Activated naive CD4-positive, alpha-beta T cell treated with anti-CD3 and anti-CD28 coated beads, Interleukin-2, amount 10 ng/mL, durations not matched to agents 7 days and 5 days (primary cell): Measurements from ENCODE around the gene METTL24.

Experiments
- CTCF ChIA-PET: fragments of 350-600 bp; sonication (Branson Sonifier 250); formaldehyde crosslinking; loops from one replicate; lab custom pipeline; 2021; ENCODE audit warnings: antibody characterized with exemption; lab: Charles Lee
- DNase-seq: peaks from one replicate; pipeline ENCODE4 v3.0.0-alpha.2; 2020
- H3K27ac Mint-ChIP-seq: one replicate; pipeline ENCODE4 v1.8.0; 2021; ENCODE audit warnings: mild to moderate bottlenecking, moderate library complexity, mixed read lengths
- H3K27me3 Mint-ChIP-seq: one replicate; pipeline ENCODE4 v1.8.0; 2021; ENCODE audit warnings: mild to moderate bottlenecking, mixed read lengths
- H3K36me3 Mint-ChIP-seq: one replicate; pipeline ENCODE4 v1.8.0; 2021; ENCODE audit warnings: mixed read lengths
- H3K4me1 Mint-ChIP-seq: one replicate; pipeline ENCODE4 v1.8.0; 2021; ENCODE audit warnings: mixed read lengths
- H3K4me3 Mint-ChIP-seq: one replicate; pipeline ENCODE4 v1.8.0; 2021; ENCODE audit warnings: mild to moderate bottlenecking, moderate library complexity, mixed read lengths
- H3K9me3 Mint-ChIP-seq: one replicate; pipeline ENCODE4 v1.8.0; 2021; ENCODE audit warnings: mixed read lengths

Gene METTL24

DNA sequence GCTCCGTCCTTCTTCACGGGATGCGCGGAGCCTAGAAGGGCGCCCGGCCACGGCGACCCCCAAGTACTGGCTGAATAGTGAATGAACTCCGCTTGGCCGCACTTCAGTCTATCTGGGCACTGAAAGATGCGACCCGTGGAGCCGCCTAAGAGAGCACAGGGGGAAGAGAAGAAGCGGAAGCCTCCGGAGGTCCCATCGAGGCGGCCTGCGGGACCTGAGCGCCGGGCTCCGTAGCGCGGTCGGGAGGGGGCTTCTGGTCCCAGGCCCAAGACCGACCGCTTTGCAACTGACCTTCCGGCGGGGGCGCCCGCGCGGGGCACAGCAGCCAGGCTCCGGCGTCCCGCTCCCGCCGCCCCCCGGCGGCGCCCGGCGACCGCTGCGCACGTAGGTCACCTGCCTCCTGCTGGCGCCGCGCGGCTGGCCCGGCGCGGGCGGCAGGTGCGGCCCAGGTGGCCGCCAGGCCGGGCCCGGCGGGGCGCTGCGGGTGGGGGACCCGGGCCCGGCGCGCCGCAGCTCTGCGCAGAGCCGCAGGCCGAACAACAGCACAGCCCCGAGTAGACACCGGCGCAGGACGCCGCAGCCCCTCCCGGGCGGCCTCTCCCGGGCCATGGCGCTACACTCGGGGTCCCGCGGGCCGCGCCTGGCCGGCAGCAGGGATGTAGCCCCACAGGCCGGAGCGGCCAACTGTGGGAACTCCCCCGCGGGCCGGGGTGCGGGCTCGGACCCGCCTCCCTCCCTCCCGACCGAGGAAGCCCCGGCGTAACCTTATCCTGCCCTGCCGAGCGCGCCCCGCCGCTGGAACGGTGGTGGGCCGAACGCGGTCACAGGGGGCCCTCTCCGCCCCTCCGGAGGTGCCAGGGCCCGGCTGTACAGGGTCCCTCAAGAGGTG is at the start of gene METTL24:
TSS of gene METTL24 (minus strand) at position 686 of the 889 bp plus-strand sequence. CDS start at position 609, 77 bp downstream.
- peaks cover 49% of the 10 kb centered on the region for H3K27me3 Mint-ChIP-seq
- peak within 1 kb of the TSS; percentile 67 for H3K4me3 Mint-ChIP-seq
- H3K9me3 Mint-ChIP-seq = no peaks in the 10 kb centered on the region
- DNase-seq = peak; percentile 21
- CTCF ChIA-PET = interaction anchor here (1.0 kb wide), 1 partner anchor 9 kb away, joined by 3 read pairs; no protein-coding TSS in a partner anchor
- no peaks in the 10 kb centered on the region for H3K36me3 Mint-ChIP-seq
- no peak within 1 kb of the TSS for H3K27ac Mint-ChIP-seq
- H3K4me1 Mint-ChIP-seq = peaks cover 11% of the 10 kb centered on the region

- peaks cover 13% of the 10 kb centered on the region for H3K27me3 Mint-ChIP-seq
- CTCF ChIA-PET = interaction anchor here (1.0 kb wide), 1 partner anchor 364 kb away, joined by 3 read pairs; no protein-coding TSS in a partner anchor
- no peak overlapping the region for H3K4me3 Mint-ChIP-seq
- no peaks in the 10 kb centered on the region for H3K9me3 Mint-ChIP-seq
- H3K4me1 Mint-ChIP-seq = no peaks in the 10 kb centered on the region
- no peaks in the 10 kb centered on the region for H3K36me3 Mint-ChIP-seq
- no peak overlapping the region for H3K27ac Mint-ChIP-seq
- no peak for DNase-seq
Measured at GRCh38 chr6:110404607-110405006, 46.5 kb upstream of the METTL24 start.

DNA sequence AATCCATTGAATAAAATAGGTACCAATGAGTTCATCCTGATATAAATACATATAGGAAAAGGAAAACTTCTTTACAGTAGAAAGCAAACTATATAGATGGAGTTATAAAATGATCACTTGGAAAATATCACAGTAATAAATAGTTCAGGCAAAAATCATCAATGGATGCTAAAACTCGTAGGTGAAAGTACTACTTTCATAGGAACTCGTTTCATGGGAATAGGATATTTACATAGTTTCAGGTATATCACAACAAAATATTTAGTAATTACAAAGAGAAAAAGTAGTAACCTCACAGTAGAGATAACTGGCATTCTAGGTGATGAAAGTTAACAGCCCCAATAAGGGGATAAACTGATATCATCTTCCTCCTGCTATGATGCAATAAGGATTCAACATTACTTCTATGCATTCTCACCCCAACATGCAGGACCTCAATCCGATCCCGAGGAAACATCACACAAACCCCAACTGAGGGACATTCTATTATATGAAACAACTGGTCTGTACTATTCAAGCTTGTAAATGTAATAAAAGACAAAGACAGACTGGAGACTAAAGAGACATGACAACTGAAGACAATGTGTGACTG is 43.5 kb upstream of the METTL24 start:
- CTCF ChIA-PET = interaction anchor here (1.7 kb wide), 1 partner anchor 10 kb away, joined by 4 read pairs; no protein-coding TSS in a partner anchor
- DNase-seq = no peak
- Mint-ChIP-seq H3K27ac (no peak overlapping the region), H3K4me3 (no peak overlapping the region), H3K36me3 (no peaks in the 10 kb centered on the region), H3K9me3 (no peaks in the 10 kb centered on the region), H3K27me3 (peaks cover 16% of the 10 kb centered on the region), H3K4me1 (peaks cover 3% of the 10 kb centered on the region)

DNA sequence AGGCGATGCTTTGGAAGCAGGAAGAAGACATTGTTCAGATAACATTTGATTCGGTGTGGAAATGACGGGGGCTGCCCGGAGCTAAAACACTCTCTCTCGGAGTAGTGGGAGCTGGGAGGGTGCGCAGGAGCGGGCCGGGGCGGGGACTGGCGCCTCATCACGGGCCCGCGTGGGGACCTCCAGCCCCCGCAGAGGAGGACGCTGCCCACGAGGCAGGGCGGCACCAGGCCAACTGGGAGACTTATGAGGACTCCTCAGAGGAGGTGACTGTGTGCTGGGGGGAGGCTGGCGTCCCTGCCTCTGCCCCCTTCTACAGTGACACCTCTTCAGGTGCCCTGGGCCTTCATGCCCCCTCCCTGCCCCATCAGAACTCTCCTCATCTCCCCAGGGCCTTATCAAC is 42.1 kb upstream of the METTL24 start:
- Mint-ChIP-seq H3K4me1 (peaks cover 3% of the 10 kb centered on the region), H3K4me3 (no peak overlapping the region), H3K27me3 (peaks cover 22% of the 10 kb centered on the region), H3K27ac (no peak overlapping the region), H3K9me3 (no peaks in the 10 kb centered on the region), H3K36me3 (no peaks in the 10 kb centered on the region)
- CTCF ChIA-PET = no interaction called here
- no peak for DNase-seq

DNA sequence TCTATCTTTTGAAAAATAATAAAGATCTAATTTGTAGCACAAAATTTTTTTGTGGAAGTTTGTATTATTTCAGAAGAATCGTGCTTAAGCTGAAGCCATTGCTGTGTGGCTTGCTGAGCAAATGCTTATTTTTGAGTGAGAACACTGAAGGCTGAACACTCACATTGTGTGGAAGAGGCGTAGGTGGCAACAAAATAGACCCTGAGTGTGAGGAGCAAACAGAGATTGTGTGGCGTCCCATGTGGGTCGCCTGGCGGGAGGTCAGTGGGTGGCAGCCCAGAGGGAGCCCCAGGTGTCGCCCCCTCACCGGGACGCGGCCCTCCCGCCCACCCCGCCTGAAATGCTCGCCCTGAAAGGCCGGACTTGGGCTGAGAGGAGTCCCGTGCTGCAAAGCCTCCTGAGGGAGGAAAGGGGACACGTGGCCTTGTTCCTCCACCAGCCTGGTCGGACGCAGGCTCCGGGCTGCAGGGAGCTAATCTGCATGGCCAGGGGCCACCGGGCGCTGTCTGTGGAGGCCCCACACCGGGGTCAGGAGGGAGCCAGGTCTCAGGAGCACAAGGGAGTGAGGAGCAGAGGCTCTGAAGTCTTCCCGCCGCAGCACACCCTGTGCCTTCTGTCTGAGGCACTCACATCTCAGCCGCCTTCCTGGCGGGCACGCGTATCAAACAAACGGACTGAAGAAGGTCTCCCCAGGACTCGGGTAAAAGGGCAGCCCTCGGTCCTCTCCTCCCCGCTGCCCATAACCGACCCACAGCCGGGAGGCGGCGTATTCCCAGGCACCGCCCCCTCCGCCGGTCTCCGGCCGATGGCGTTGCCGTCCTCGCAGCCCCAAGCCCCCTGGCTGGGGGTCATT is 41.3 kb upstream of the METTL24 start:
- DNase-seq = no peak
- H3K36me3 Mint-ChIP-seq = no peaks in the 10 kb centered on the region
- no peak overlapping the region for H3K27ac Mint-ChIP-seq
- H3K9me3 Mint-ChIP-seq = no peaks in the 10 kb centered on the region
- H3K27me3 Mint-ChIP-seq = peaks cover 22% of the 10 kb centered on the region
- H3K4me3 Mint-ChIP-seq = no peak overlapping the region
- CTCF ChIA-PET = no interaction called here
- peaks cover 3% of the 10 kb centered on the region for H3K4me1 Mint-ChIP-seq

- H3K4me3 Mint-ChIP-seq = no peak overlapping the region
- no peak for DNase-seq
- H3K9me3 Mint-ChIP-seq = no peaks in the 10 kb centered on the region
- CTCF ChIA-PET = no interaction called here
- peaks cover 3% of the 10 kb centered on the region for H3K4me1 Mint-ChIP-seq
- H3K36me3 Mint-ChIP-seq = no peaks in the 10 kb centered on the region
- peaks cover 22% of the 10 kb centered on the region for H3K27me3 Mint-ChIP-seq
- no peak overlapping the region for H3K27ac Mint-ChIP-seq
Measured at GRCh38 chr6:110398778-110399177, 40.6 kb upstream of the METTL24 start.

- peaks cover 14% of the 10 kb centered on the region for H3K27me3 Mint-ChIP-seq
- H3K4me1 Mint-ChIP-seq = peaks cover 8% of the 10 kb centered on the region
- H3K4me3 Mint-ChIP-seq = no peak overlapping the region
- H3K9me3 Mint-ChIP-seq = no peaks in the 10 kb centered on the region
- H3K36me3 Mint-ChIP-seq = no peaks in the 10 kb centered on the region
- CTCF ChIA-PET = no interaction called here
- H3K27ac Mint-ChIP-seq = no peak overlapping the region
- DNase-seq = no peak
Measured at GRCh38 chr6:110395221-110395620, 37.1 kb upstream of the METTL24 start.

GRCh38 chr6:110394409-110394808 is 36.3 kb upstream of the METTL24 start:
- Mint-ChIP-seq H3K4me3 (no peak overlapping the region), H3K36me3 (no peaks in the 10 kb centered on the region), H3K9me3 (no peaks in the 10 kb centered on the region), H3K27me3 (peaks cover 7% of the 10 kb centered on the region), H3K27ac (no peak overlapping the region), H3K4me1 (peaks cover 17% of the 10 kb centered on the region)
- DNase-seq = no peak
- CTCF ChIA-PET = interaction anchor here (0.7 to 1.2 kb wide), 2 partner anchors 216 to 355 kb away, joined by 3 read pairs; no protein-coding TSS in a partner anchor

GRCh38 chr6:110392727-110393126 is 34.6 kb upstream of the METTL24 start:
- Mint-ChIP-seq H3K27ac (no peak overlapping the region), H3K4me1 (peaks cover 15% of the 10 kb centered on the region), H3K27me3 (peaks cover 6% of the 10 kb centered on the region), H3K4me3 (no peak overlapping the region), H3K9me3 (no peaks in the 10 kb centered on the region), H3K36me3 (no peaks in the 10 kb centered on the region)
- CTCF ChIA-PET = interaction anchor here (0.7 to 4.9 kb wide), 5 partner anchors 11 to 864 kb away, joined by 3 to 70 read pairs (median 3); no protein-coding TSS in a partner anchor
- DNase-seq = no peak

DNA sequence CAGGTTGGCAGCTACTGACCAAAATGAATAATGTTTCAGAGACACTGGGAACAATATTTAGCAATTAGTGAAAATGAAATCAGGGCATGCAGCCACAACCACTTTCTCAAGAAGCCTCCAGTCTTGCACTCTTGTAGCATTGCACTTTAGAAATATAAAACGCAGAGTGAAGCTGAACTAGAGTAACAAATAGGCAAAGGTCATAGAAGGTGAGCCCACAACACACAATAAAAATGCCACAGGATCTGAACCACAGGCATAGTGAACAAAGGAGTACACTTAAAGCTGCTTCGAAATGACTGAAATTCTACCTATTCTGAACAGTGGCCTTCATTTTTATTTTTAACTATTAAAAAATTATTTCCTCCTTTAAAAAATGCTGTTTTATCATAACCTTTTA is 32.3 kb upstream of the METTL24 start:
- Mint-ChIP-seq H3K4me3 (no peak overlapping the region), H3K9me3 (no peaks in the 10 kb centered on the region), H3K4me1 (peaks cover 15% of the 10 kb centered on the region), H3K36me3 (no peaks in the 10 kb centered on the region), H3K27ac (no peak overlapping the region), H3K27me3 (peaks cover 3% of the 10 kb centered on the region)
- CTCF ChIA-PET = interaction anchor here (0.9 to 4.9 kb wide), 10 partner anchors 28 to 350 kb away, joined by 3 to 70 read pairs (median 4); no protein-coding TSS in a partner anchor
- no peak for DNase-seq

- Mint-ChIP-seq H3K4me3 (no peak overlapping the region), H3K9me3 (no peaks in the 10 kb centered on the region), H3K27me3 (no peaks in the 10 kb centered on the region), H3K27ac (no peak overlapping the region), H3K36me3 (no peaks in the 10 kb centered on the region), H3K4me1 (peaks cover 15% of the 10 kb centered on the region)
- DNase-seq = no peak
- CTCF ChIA-PET = interaction anchor here (0.9 to 4.9 kb wide), 10 partner anchors 28 to 350 kb away, joined by 3 to 70 read pairs (median 4); no protein-coding TSS in a partner anchor
Measured at GRCh38 chr6:110389689-110390382, 31.7 kb upstream of the METTL24 start.

DNA sequence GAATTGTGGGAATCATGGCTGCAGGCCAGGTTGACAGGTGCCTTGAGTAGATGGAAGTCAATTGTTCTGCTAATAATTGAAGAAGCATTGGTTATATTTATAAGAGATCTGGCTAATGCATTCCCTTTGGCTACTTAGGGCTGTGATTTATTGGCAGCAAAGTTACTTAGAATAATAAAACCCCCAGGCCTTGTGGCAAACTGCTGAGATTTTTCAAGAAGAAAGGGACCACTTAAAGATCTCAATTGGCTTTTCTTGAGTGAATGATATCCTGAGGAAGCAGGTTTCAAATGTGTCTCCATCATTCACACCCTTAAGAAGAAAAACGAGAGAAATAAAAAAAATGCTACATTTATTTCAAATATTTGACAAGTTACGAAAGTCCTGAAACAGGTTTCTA is 29.8 kb upstream of the METTL24 start:
- Mint-ChIP-seq H3K36me3 (no peaks in the 10 kb centered on the region), H3K4me1 (peaks cover 15% of the 10 kb centered on the region), H3K9me3 (no peaks in the 10 kb centered on the region), H3K4me3 (no peak overlapping the region), H3K27ac (no peak overlapping the region), H3K27me3 (no peaks in the 10 kb centered on the region)
- CTCF ChIA-PET = no interaction called here
- no peak for DNase-seq

DNA sequence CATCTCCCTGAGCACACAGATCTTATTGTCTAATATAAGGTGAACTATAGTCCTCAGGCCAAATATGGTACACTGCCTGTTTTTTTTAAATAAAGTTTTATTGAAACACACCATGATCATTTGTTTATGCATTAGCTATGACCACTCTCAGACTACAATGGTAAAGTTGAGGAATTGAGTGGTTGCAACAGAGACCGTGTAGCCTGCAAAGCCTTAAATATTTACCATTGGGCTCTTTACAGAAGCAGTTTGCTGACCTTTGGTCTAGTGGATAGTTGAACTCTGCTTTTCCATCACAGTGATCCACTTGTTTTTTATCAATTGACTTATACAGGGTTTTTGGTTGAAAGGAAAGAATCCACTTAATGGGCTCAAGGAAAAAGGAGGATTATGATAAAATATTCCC is 27.3 kb upstream of the METTL24 start:
- Mint-ChIP-seq H3K27me3 (no peaks in the 10 kb centered on the region), H3K27ac (no peak overlapping the region), H3K9me3 (peaks cover 3% of the 10 kb centered on the region), H3K4me1 (peaks cover 12% of the 10 kb centered on the region), H3K4me3 (no peak overlapping the region), H3K36me3 (no peaks in the 10 kb centered on the region)
- CTCF ChIA-PET = no interaction called here
- DNase-seq = no peak
